ENCODE results near the gene MYDGF. TPM values are rescaled to one million over a fixed set of nuclear protein-coding genes. Genes with fewer than 3 reads are reported as not detected.
A peak's percentile ranks its signal among the peaks of the same experiment; 100 is the strongest.

Gene MYDGF
- total RNA-seq, 4 donors from 2014 or later = 21.8 to 63.5 (median 44.4) TPM

- no peaks in the 10 kb centered on the region for H3K4me1 ChIP-seq
- no peaks in the 10 kb centered on the region for H3K36me3 ChIP-seq
- TF ChIP-seq POLR2A (IDR thresholded peaks at IDR 0.05) = no peak
- no peak for TF ChIP-seq CTCF (IDR thresholded peaks at IDR 0.05)
Observed at GRCh38 chr19:4711211-4711610, 41.1 kb upstream of the MYDGF start.

GRCh38 chr19:4710281-4710600, 40.1 kb upstream of the MYDGF start:
- H3K9me3 ChIP-seq = no peaks in the 10 kb centered on the region
- no peaks in the 10 kb centered on the region for H3K36me3 ChIP-seq
- no peak for DNase-seq
- H3K27ac ChIP-seq = peak overlapping the region in 1 of 2 donors; percentile 49
- no peaks in the 10 kb centered on the region for H3K27me3 ChIP-seq
- no peak overlapping the region for H3K4me3 ChIP-seq
- intact Hi-C loops (cut with DNase I; ENCODE audit: low total_unique reads) = no loop called here
- no peak for TF ChIP-seq CTCF (IDR thresholded peaks at IDR 0.05)
- TF ChIP-seq POLR2A (IDR thresholded peaks at IDR 0.05) = no peak
- H3K4me1 ChIP-seq = no peaks in the 10 kb centered on the region

More at GRCh38 chr19:4711211-4711610, 41.1 kb upstream of the MYDGF start:
- H3K27me3 ChIP-seq = no peaks in the 10 kb centered on the region
- DNase-seq = no peak
- intact Hi-C loops (cut with DNase I; ENCODE audit: low total_unique reads) = no loop called here
- H3K27ac ChIP-seq = no peak overlapping the region
- no peaks in the 10 kb centered on the region for H3K9me3 ChIP-seq
- no peak overlapping the region for H3K4me3 ChIP-seq

- H3K27me3 ChIP-seq = no peaks in the 10 kb centered on the region
- no peak overlapping the region for H3K4me3 ChIP-seq
- H3K9me3 ChIP-seq = no peaks in the 10 kb centered on the region
- TF ChIP-seq CTCF (IDR thresholded peaks at IDR 0.05) = no peak
- no peak for TF ChIP-seq POLR2A (IDR thresholded peaks at IDR 0.05)
- H3K27ac ChIP-seq = peak overlapping the region in 1 of 2 donors; percentile 49
- intact Hi-C loops (cut with DNase I; ENCODE audit: low total_unique reads) = no loop called here
- no peaks in the 10 kb centered on the region for H3K4me1 ChIP-seq
- DNase-seq = no peak
- no peaks in the 10 kb centered on the region for H3K36me3 ChIP-seq
Observed at GRCh38 chr19:4709440-4710280, 39.5 kb upstream of the MYDGF start.

GRCh38 chr19:4707956-4708650, 38.0 kb upstream of the MYDGF start:
- H3K36me3 ChIP-seq = no peaks in the 10 kb centered on the region
- H3K9me3 ChIP-seq = no peaks in the 10 kb centered on the region
- H3K4me1 ChIP-seq = no peaks in the 10 kb centered on the region
- peak overlapping the region; percentile 22 to 68 for H3K27ac ChIP-seq
- intact Hi-C loops (cut with DNase I; ENCODE audit: low total_unique reads) = no loop called here
- peak; percentile 49 to 53 for DNase-seq
- H3K27me3 ChIP-seq = no peaks in the 10 kb centered on the region
- TF ChIP-seq POLR2A (IDR thresholded peaks at IDR 0.05) (no peak), CTCF (IDR thresholded peaks at IDR 0.05) (no peak)
- no peak overlapping the region for H3K4me3 ChIP-seq

- peak overlapping the region in 1 of 2 donors; percentile 68 for H3K27ac ChIP-seq
- TF ChIP-seq POLR2A (IDR thresholded peaks at IDR 0.05) (no peak), CTCF (IDR thresholded peaks at IDR 0.05) (no peak)
- no peaks in the 10 kb centered on the region for H3K27me3 ChIP-seq
- intact Hi-C loops (cut with DNase I; ENCODE audit: low total_unique reads) = no loop called here
- H3K4me1 ChIP-seq = no peaks in the 10 kb centered on the region
- DNase-seq = no peak
- H3K36me3 ChIP-seq = no peaks in the 10 kb centered on the region
- H3K4me3 ChIP-seq = no peak overlapping the region
- no peaks in the 10 kb centered on the region for H3K9me3 ChIP-seq
Observed at GRCh38 chr19:4707322-4707721, 37.2 kb upstream of the MYDGF start.
